K562 (cell line): ENCODE data around the gene CDKN2AIPNL. TPM values are rescaled to one million over a fixed set of nuclear protein-coding genes. Genes with fewer than 3 reads are reported as not detected.

ENCODE experiments used
- ARNT ChIP-seq, 2 experiments: fragments of 450-650 bp; IDR thresholded peaks; 2 replicates each; pipeline ENCODE4 v1.6.1; 2016; ENCODE audit warnings: mild to moderate bottlenecking in 1 of 2
- BCL6 ChIP-seq: fragments of 250-450 bp; sonication (Bioruptor Pico); IDR thresholded peaks from 2 replicates; pipeline ENCODE4 v1.4.0; 2020
- CBFB ChIP-seq: sonication (generic); formaldehyde crosslinking; IDR thresholded peaks from 2 replicates; pipeline ENCODE4 v1.4.0; 2020; ENCODE audit warnings: mild to moderate bottlenecking, missing genetic modification reagents
- CHCHD3 ChIP-seq: fragments of 250-450 bp; sonication (Bioruptor Pico); IDR thresholded peaks from 2 replicates; pipeline ENCODE4 v2.1.2; 2022; ENCODE audit warnings: mild to moderate bottlenecking
- GABPB2 ChIP-seq: fragments of 250-450 bp; sonication (Bioruptor Pico); conservative IDR thresholded peaks from 2 replicates; pipeline ENCODE4 v1.5.1; 2021; ENCODE audit warnings: mild to moderate bottlenecking
- GTF2A2 ChIP-seq: IDR thresholded peaks from 2 replicates; pipeline ENCODE4 v1.6.1; 2016; ENCODE audit warnings: mild to moderate bottlenecking, missing genetic modification characterization, missing compliant biosample characterization
- JUNB ChIP-seq: fragments of 450-650 bp; formaldehyde crosslinking; conservative IDR thresholded peaks from 2 replicates; pipeline ENCODE4 v1.4.0; 2020; ENCODE audit warnings: mild to moderate bottlenecking
- MXI1 ChIP-seq: IDR thresholded peaks from 2 replicates; pipeline ENCODE4 v1.6.1; 2011; ENCODE audit warnings: low read depth, mild to moderate bottlenecking, improper control_type of control experiment, low read length
- ZNF174 ChIP-seq: fragments of 250-450 bp; sonication (Bioruptor Pico); IDR thresholded peaks from 2 replicates; pipeline ENCODE4 v1.4.0; 2020; ENCODE audit warnings: mild to moderate bottlenecking
- ZNF431 ChIP-seq: sonication (generic); formaldehyde crosslinking; IDR thresholded peaks from 2 replicates; pipeline ENCODE4 v1.8.0; 2022; ENCODE audit warnings: mild to moderate bottlenecking, missing genetic modification reagents
- ZNF696 ChIP-seq: fragments of 250-450 bp; sonication (Bioruptor Pico); conservative IDR thresholded peaks from 2 replicates; pipeline ENCODE4 v1.4.0; 2020; ENCODE audit warnings: mild to moderate bottlenecking, moderate library complexity
- polyA plus RNA-seq, 8 experiments: library from polyadenylated mRNA; depleted of rRNA in 4 of 8; stranded (reverse) in 5 of 8; unstranded in 3 of 8; fragments of >200 nt; fragmentation: Nextera tagmentation in 2 of 8; fragmentation: Illumina TruSeq in 1 of 8; extraction: Ambion mirVana in 2 of 8; extraction: Trizol in 1 of 8; gene quantifications; 2 replicates each; pipeline versions ENCODE4 v1.2.1 to v1.2.3, GENCODE V29; 2011 to 2014; ENCODE audit warnings: inconsistent platforms in 1 of 8, missing spikeins in 1 of 8
- total RNA-seq, 7 experiments: library from RNA; depleted of rRNA in 6 of 7; stranded (reverse); fragments of >200 nt in 6 of 7; fragmentation: Illumina TruSeq in 2 of 7; extraction: Trizol in 2 of 7; gene quantifications; 2 replicates each; pipeline versions ENCODE4 v1.2.1 to v1.2.3, GENCODE V29; 2011 to 2021; ENCODE audit warnings: low replicate concordance in 1 of 7
- TF ChIP-seq, protein P1 (sequence below), 2 experiments: fragments of 150-350 bp in 1 of 2; IDR thresholded peaks; 2 replicates each; pipeline ENCODE4 v1.6.1; 2012 to 2016; ENCODE audit warnings: low read depth in 2 of 2, low read length in 2 of 2, mild to moderate bottlenecking in 1 of 2, moderate library complexity in 1 of 2
- TF ChIP-seq, protein P2 (sequence below): fragments of 450-650 bp; IDR thresholded peaks from 2 replicates; pipeline ENCODE4 v1.6.1; 2016; ENCODE audit warnings: mild to moderate bottlenecking, moderate library complexity
- TF ChIP-seq, protein P3 (sequence below): fragments of 250-450 bp; sonication (Bioruptor Pico); IDR thresholded peaks from 2 replicates; pipeline ENCODE4 v1.9.0; 2021; ENCODE audit warnings: mild to moderate bottlenecking

The CDKN2AIPNL gene
- total and polyA plus RNA-seq, 9 of the 15 experiments (the other 6 are each of a cell fraction or from before 2014, with no cell fraction given): 19.9 to 46.9 (median 42.2) TPM

DNA sequence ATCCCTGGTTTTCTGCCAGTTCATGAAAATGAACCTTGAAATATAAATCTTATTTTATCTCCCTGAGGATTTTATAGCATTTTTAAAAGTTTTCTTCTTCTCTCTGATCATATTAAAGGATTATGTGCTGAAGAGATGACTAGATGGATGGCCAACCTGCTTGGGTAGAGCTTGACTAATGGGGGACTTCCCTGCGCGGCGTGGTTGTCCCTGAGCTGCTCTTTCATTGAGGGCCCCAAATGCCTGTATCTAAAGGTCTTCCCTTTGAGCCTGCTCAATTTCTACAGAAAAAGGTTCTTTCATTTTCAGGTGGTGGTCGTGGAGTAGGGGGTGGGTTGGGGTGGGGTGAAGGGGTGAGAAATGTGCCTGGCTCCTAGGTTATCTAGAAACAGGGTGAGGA is 20.5 kb upstream of the CDKN2AIPNL start (continued):
- TF ChIP-seq, protein P1, sequence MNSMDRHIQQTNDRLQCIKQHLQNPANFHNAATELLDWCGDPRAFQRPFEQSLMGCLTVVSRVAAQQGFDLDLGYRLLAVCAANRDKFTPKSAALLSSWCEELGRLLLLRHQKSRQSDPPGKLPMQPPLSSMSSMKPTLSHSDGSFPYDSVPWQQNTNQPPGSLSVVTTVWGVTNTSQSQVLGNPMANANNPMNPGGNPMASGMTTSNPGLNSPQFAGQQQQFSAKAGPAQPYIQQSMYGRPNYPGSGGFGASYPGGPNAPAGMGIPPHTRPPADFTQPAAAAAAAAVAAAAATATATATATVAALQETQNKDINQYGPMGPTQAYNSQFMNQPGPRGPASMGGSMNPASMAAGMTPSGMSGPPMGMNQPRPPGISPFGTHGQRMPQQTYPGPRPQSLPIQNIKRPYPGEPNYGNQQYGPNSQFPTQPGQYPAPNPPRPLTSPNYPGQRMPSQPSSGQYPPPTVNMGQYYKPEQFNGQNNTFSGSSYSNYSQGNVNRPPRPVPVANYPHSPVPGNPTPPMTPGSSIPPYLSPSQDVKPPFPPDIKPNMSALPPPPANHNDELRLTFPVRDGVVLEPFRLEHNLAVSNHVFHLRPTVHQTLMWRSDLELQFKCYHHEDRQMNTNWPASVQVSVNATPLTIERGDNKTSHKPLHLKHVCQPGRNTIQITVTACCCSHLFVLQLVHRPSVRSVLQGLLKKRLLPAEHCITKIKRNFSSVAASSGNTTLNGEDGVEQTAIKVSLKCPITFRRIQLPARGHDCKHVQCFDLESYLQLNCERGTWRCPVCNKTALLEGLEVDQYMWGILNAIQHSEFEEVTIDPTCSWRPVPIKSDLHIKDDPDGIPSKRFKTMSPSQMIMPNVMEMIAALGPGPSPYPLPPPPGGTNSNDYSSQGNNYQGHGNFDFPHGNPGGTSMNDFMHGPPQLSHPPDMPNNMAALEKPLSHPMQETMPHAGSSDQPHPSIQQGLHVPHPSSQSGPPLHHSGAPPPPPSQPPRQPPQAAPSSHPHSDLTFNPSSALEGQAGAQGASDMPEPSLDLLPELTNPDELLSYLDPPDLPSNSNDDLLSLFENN (IDR thresholded peaks at IDR 0.05; ENCODE audit: low read depth in 2 of 2, low read length in 2 of 2): no peak
- TF ChIP-seq ZNF696 (no peak), BCL6 (CRISPR knock-in tag) (no peak), JUNB (CRISPR knock-in tag) (no peak), ZNF174 (CRISPR knock-in tag) (no peak), GABPB2 (CRISPR knock-in tag) (no peak), ZNF431 (no peak), MXI1 (no peak), ARNT (IDR thresholded peaks at IDR 0.05) (no peak), GTF2A2 (no peak), CHCHD3 (CRISPR knock-in tag) (no peak), CBFB (no peak)
- TF ChIP-seq, protein P2, sequence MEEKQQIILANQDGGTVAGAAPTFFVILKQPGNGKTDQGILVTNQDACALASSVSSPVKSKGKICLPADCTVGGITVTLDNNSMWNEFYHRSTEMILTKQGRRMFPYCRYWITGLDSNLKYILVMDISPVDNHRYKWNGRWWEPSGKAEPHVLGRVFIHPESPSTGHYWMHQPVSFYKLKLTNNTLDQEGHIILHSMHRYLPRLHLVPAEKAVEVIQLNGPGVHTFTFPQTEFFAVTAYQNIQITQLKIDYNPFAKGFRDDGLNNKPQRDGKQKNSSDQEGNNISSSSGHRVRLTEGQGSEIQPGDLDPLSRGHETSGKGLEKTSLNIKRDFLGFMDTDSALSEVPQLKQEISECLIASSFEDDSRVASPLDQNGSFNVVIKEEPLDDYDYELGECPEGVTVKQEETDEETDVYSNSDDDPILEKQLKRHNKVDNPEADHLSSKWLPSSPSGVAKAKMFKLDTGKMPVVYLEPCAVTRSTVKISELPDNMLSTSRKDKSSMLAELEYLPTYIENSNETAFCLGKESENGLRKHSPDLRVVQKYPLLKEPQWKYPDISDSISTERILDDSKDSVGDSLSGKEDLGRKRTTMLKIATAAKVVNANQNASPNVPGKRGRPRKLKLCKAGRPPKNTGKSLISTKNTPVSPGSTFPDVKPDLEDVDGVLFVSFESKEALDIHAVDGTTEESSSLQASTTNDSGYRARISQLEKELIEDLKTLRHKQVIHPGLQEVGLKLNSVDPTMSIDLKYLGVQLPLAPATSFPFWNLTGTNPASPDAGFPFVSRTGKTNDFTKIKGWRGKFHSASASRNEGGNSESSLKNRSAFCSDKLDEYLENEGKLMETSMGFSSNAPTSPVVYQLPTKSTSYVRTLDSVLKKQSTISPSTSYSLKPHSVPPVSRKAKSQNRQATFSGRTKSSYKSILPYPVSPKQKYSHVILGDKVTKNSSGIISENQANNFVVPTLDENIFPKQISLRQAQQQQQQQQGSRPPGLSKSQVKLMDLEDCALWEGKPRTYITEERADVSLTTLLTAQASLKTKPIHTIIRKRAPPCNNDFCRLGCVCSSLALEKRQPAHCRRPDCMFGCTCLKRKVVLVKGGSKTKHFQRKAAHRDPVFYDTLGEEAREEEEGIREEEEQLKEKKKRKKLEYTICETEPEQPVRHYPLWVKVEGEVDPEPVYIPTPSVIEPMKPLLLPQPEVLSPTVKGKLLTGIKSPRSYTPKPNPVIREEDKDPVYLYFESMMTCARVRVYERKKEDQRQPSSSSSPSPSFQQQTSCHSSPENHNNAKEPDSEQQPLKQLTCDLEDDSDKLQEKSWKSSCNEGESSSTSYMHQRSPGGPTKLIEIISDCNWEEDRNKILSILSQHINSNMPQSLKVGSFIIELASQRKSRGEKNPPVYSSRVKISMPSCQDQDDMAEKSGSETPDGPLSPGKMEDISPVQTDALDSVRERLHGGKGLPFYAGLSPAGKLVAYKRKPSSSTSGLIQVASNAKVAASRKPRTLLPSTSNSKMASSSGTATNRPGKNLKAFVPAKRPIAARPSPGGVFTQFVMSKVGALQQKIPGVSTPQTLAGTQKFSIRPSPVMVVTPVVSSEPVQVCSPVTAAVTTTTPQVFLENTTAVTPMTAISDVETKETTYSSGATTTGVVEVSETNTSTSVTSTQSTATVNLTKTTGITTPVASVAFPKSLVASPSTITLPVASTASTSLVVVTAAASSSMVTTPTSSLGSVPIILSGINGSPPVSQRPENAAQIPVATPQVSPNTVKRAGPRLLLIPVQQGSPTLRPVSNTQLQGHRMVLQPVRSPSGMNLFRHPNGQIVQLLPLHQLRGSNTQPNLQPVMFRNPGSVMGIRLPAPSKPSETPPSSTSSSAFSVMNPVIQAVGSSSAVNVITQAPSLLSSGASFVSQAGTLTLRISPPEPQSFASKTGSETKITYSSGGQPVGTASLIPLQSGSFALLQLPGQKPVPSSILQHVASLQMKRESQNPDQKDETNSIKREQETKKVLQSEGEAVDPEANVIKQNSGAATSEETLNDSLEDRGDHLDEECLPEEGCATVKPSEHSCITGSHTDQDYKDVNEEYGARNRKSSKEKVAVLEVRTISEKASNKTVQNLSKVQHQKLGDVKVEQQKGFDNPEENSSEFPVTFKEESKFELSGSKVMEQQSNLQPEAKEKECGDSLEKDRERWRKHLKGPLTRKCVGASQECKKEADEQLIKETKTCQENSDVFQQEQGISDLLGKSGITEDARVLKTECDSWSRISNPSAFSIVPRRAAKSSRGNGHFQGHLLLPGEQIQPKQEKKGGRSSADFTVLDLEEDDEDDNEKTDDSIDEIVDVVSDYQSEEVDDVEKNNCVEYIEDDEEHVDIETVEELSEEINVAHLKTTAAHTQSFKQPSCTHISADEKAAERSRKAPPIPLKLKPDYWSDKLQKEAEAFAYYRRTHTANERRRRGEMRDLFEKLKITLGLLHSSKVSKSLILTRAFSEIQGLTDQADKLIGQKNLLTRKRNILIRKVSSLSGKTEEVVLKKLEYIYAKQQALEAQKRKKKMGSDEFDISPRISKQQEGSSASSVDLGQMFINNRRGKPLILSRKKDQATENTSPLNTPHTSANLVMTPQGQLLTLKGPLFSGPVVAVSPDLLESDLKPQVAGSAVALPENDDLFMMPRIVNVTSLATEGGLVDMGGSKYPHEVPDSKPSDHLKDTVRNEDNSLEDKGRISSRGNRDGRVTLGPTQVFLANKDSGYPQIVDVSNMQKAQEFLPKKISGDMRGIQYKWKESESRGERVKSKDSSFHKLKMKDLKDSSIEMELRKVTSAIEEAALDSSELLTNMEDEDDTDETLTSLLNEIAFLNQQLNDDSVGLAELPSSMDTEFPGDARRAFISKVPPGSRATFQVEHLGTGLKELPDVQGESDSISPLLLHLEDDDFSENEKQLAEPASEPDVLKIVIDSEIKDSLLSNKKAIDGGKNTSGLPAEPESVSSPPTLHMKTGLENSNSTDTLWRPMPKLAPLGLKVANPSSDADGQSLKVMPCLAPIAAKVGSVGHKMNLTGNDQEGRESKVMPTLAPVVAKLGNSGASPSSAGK: no peak
- TF ChIP-seq, protein P3, sequence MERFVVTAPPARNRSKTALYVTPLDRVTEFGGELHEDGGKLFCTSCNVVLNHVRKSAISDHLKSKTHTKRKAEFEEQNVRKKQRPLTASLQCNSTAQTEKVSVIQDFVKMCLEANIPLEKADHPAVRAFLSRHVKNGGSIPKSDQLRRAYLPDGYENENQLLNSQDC (CRISPR knock-in tag): no peak
